Neural crest cell (in vitro differentiated cells): ENCODE results near the gene ITGB4. TPM values are rescaled to one million over a fixed set of nuclear protein-coding genes. Genes with fewer than 3 reads are reported as not detected.

Experiments
- DNase-seq: peaks from one replicate; pipeline ENCODE4 v3.0.0; 2021; ENCODE audit warnings: low read depth, mixed read lengths, low spot score
- H3K27ac Mint-ChIP-seq: one replicate; pipeline ENCODE4 v1.8.0; 2021; ENCODE audit warnings: mild to moderate bottlenecking, mixed read lengths; ENCODE audit not compliant: unreplicated experiment
- H3K27me3 Mint-ChIP-seq: 2 replicates; pipeline ENCODE4 v1.8.0; 2021; ENCODE audit warnings: low read depth, mild to moderate bottlenecking, mixed read lengths
- H3K36me3 Mint-ChIP-seq: 2 replicates; pipeline ENCODE4 v1.8.0; 2021; ENCODE audit warnings: low read depth, mild to moderate bottlenecking, mixed read lengths
- H3K4me1 Mint-ChIP-seq: 2 replicates; pipeline ENCODE4 v1.8.0; 2021; ENCODE audit warnings: mixed read lengths
- H3K4me3 Mint-ChIP-seq: one replicate; pipeline ENCODE4 v1.8.0; 2021; ENCODE audit warnings: mild to moderate bottlenecking, mixed read lengths
- H3K9me3 Mint-ChIP-seq: 2 replicates; pipeline ENCODE4 v1.8.0; 2021; ENCODE audit warnings: mixed read lengths
- total RNA-seq: library from RNA; stranded (reverse); gene quantifications from 2 replicates; pipeline ENCODE4 v1.2.1, GENCODE V29; 2021
- TF ChIP-seq, protein P1 (sequence below): fragments of 200-600 bp; sonication (generic); conservative IDR thresholded peaks from 2 replicates; pipeline ENCODE4 v1.5.0; 2021; ENCODE audit warnings: antibody characterized with exemption, mild to moderate bottlenecking

Gene ITGB4
- total RNA-seq, 1 donor from 2014 or later = 1.4 TPM

DNA sequence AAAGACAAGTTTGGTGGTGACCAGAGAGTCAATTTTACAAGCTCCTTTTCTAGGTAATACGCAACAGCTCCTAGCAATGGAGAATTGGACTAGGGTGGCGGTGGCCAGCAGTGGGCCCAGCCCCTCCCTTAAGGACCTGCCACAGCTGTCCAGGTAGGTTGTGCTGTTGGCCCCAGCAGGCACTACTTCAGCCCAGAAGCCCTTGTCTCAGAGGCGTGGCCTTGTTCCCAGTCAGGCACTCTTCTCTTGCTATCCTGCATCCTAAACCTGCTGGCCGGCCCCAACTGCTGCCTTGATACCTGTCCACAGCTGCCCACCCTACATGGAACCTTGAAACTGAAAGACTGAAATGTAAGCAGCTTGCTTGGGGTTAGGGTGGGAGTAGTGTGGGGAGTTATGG is 44.7 kb downstream of the ITGB4 start:
- Mint-ChIP-seq H3K27me3 (no peaks in the 10 kb centered on the region), H3K36me3 (no peaks in the 10 kb centered on the region), H3K4me3 (peak overlapping the region; percentile 56), H3K9me3 (no peaks in the 10 kb centered on the region), H3K27ac (no peak overlapping the region), H3K4me1 (peaks cover 4% of the 10 kb centered on the region)
- no peak for DNase-seq
- TF ChIP-seq, protein P1, sequence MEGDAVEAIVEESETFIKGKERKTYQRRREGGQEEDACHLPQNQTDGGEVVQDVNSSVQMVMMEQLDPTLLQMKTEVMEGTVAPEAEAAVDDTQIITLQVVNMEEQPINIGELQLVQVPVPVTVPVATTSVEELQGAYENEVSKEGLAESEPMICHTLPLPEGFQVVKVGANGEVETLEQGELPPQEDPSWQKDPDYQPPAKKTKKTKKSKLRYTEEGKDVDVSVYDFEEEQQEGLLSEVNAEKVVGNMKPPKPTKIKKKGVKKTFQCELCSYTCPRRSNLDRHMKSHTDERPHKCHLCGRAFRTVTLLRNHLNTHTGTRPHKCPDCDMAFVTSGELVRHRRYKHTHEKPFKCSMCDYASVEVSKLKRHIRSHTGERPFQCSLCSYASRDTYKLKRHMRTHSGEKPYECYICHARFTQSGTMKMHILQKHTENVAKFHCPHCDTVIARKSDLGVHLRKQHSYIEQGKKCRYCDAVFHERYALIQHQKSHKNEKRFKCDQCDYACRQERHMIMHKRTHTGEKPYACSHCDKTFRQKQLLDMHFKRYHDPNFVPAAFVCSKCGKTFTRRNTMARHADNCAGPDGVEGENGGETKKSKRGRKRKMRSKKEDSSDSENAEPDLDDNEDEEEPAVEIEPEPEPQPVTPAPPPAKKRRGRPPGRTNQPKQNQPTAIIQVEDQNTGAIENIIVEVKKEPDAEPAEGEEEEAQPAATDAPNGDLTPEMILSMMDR = no peak

DNA sequence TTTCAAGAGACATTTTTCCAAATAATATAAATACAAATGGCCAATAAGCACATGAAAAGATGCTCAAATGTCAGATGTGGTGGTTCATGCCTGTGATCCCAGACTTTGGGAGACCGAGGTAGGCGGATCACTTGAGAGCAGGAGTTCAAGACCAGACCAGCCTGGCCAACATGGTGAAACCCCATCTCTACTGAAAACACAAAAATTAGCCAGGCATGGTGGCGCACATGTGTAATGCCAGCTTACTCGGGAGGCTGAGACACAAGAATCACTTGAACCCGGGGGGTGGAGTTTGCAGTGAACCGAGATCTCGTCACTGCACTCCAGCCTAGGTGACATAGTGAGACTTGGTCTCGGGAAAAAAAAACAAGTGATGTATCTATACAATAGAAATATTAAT is 46.6 kb downstream of the ITGB4 start:
- no peak for DNase-seq
- TF ChIP-seq, protein P1 = no peak
- peaks cover 14% of the 10 kb centered on the region for H3K4me1 Mint-ChIP-seq
- no peaks in the 10 kb centered on the region for H3K9me3 Mint-ChIP-seq
- H3K36me3 Mint-ChIP-seq = no peaks in the 10 kb centered on the region
- H3K4me3 Mint-ChIP-seq = no peak overlapping the region
- no peak overlapping the region for H3K27ac Mint-ChIP-seq
- H3K27me3 Mint-ChIP-seq = peaks cover under 1% of the 10 kb centered on the region

DNA sequence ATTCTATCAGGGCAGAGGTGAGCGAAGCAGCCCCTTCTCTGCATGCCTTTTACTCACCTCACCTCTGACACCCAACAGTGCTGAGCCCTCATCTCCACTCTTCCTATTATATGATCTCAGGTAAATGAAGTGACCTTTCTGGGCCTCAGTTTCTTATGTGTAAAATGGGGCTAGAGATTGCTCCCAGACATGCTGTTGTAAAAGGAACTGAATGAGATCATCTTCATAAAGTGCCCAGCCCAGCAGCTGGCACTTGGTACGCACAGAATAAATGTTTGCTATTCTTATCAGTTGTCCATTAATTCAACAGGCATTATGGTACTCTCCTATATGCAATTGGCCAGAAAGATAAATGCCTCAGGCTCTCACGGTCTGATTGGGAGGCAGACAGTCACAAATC is 48.3 kb downstream of the ITGB4 start:
- peaks cover 3% of the 10 kb centered on the region for H3K36me3 Mint-ChIP-seq
- no peaks in the 10 kb centered on the region for H3K9me3 Mint-ChIP-seq
- peaks cover 14% of the 10 kb centered on the region for H3K4me1 Mint-ChIP-seq
- TF ChIP-seq, protein P1 = no peak
- H3K27me3 Mint-ChIP-seq = peaks cover 7% of the 10 kb centered on the region
- no peak overlapping the region for H3K4me3 Mint-ChIP-seq
- no peak for DNase-seq
- H3K27ac Mint-ChIP-seq = no peak overlapping the region

DNA sequence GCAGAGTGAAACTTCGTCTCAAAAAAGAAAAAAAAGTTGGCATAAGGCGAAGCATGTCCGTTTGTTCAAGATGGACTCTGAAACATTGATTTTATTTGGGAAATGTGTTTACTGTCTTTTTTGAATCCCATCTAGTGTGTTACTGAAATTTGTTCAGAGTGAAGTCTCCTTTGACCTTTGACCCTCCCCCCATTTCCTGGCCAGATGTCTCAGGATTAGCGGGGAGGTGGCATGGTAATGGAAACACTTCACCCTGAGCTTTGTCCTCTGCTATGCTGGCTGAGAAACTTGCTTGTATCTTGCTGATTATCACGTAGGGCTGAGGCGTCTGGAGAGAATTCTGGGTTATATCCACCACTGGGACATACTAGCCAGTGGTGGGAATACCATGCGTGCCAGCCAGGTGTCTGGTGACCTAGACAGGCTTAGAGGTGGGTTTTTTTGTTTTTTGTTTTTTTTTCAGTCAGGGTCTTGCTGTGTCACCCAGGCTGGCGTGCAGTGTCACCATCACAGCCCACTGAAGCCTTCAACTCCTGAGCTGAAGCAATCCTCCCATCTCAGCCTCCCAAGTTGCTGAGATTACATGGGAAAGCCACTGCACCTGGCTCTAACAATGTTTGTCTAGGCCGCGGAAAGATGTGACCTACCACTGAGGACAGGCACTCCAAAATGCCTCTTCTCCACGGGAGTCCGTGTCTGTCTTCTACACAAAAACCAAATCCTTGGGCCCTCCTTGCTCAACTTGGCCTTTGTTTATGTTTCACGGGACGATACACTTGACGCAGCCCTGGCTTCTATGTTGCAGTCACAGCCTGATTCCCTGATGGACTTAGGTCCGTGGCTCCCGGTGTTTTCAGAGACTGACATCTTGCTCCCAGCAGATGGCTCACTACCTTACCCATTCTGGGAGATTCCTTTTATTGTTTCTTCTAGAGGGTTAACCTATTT is 50.3 kb downstream of the ITGB4 start:
- Mint-ChIP-seq H3K27ac (no peak overlapping the region), H3K4me1 (peaks cover 11% of the 10 kb centered on the region), H3K36me3 (peaks cover 4% of the 10 kb centered on the region), H3K4me3 (peak overlapping the region; percentile 66), H3K9me3 (no peaks in the 10 kb centered on the region), H3K27me3 (peaks cover 7% of the 10 kb centered on the region)
- TF ChIP-seq, protein P1 = no peak
- no peak for DNase-seq

DNA sequence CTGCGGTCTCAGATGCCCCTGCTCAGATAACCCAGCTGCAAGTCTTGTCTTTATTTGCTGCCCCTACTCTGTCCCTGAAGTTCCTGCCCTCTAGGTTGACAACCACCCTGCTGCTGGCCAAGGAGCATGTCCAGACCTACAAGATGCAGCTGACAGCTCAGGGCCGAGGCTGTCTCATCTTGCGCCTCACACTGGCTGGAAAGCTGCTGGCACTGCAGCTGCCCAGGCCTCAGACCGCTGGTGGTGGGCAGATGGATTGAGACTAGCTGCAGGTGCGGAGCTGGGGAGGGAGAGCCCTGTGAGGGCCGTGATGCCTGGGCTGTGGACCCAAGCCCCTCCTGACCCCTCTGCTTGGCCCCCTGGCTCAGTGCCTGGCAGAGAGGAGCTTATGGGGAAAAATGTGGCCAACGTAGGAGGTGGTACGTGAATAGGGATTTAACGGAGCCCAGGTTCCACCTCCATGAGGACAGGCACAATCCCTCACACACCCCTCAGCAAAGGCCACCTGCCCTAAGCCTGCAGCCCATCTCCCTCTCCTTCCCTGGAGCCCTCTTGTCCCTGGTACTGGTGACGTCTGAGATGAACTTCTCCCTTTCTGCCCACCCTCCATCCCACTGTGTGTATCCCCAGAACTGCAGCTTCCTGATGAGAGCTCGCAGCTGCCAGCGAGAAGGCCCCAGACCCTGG is 52.0 kb downstream of the ITGB4 start:
- no peak for DNase-seq
- Mint-ChIP-seq H3K9me3 (no peaks in the 10 kb centered on the region), H3K27me3 (peaks cover 7% of the 10 kb centered on the region), H3K4me1 (peaks cover 28% of the 10 kb centered on the region), H3K4me3 (peak overlapping the region; percentile 93), H3K27ac (no peak overlapping the region), H3K36me3 (peaks cover 13% of the 10 kb centered on the region)
- TF ChIP-seq, protein P1 = no peak
